T-helper 2 cell treated with Interferon-gamma antibody and Interleukin-4, amounts not matched to agents 100 ng/mL and 5 ng/mL, for 36 hours (primary cell): ENCODE results near the gene MOK. TPM values are rescaled to one million over a fixed set of nuclear protein-coding genes. Genes with fewer than 3 reads are reported as not detected.

Experiments used
- intact Hi-C: fragments of 100-400 bp; cut with micrococcal nuclease; formaldehyde crosslinking; loops from one replicate; pipeline ENCODE4 v1.15.1; 2023
- total RNA-seq: library from RNA; stranded (reverse); gene quantifications from 2 replicates; pipeline ENCODE4 v1.2.3, GENCODE V29; 2022

MOK gene
- total RNA-seq, 1 donor from 2014 or later: 3.8 TPM

DNA sequence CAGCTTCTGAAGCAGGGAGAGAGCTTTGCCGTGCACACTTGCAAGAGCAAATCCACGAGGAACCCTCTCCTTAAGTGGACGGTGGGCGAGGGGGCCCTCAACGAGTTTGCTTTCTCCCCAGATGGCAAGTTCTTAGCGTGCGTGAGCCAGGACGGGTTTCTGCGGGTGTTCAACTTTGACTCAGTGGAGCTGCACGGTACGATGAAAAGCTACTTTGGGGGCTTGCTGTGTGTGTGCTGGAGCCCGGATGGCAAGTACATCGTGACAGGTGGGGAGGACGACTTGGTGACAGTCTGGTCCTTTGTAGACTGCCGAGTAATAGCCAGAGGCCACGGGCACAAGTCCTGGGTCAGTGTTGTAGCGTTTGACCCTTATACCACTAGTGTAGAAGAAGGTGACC lies 96.2 kb downstream of the MOK start:
- intact Hi-C loops: no loop called here

DNA sequence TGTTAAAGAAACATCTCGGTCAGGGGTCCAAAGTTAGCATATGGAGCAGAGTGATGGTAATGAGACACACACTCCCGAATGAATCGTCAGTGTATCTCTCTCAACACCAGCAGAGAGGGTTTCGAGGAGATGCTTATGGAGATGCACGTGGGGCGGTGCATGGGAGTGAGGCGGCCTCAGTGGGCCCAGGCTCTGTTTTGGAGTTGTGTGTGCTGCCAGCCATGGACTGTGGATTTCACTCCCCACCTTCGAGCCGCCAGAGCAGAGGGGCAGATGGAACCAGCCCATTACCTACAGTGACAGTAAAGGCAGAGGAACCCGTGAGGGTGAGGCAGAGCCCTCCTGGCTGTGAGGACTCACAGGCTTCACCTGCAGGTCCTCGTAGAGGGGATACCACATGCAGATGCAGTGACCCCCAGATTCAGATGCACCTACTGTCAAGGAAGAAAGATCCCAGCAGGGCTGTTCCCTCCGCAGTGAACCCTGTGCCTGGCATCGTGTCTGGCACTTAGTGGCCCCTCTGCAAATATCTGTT lies 97.1 kb downstream of the MOK start:
- intact Hi-C loops: no loop called here

DNA sequence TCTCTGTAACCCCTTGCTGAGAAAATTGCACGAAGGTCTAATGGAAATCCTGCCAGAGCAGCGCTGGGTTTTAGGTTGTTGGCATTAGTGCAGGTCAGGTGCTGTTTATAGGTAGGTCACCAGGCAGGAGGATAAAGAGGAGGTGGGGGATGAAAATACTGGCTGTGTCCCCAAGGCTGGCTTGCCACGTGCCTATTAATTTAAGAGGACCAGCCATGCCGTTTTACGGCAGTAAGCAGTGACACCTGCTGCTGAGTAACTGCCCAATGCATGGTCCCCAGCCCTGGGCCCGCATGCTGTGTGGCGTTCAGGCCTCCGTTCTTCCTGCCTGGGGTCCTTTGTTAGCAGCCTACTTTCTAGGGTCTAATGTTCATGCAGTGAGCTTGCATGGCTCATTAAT lies 98.0 kb downstream of the MOK start:
- intact Hi-C loops: no loop called here

DNA sequence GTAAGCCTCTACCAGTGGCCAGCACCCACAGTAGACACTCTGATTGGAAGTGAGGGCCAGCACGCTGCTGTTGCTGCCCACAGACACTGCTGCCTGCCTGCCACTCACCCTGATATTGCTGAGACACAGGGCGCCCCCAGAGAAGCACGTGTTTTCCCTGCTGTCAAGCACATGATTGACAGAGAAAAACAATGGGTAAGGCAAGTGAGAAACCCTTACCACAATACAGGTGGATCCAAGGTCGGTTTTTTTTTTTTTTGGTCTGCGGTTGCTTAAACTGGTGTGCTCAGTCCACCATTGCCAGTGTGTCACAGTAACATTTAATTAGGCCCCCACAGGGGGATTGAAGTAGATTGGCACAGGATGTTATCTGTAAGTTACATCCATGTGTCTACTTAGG lies 99.4 kb downstream of the MOK start:
- intact Hi-C loops: no loop called here

DNA sequence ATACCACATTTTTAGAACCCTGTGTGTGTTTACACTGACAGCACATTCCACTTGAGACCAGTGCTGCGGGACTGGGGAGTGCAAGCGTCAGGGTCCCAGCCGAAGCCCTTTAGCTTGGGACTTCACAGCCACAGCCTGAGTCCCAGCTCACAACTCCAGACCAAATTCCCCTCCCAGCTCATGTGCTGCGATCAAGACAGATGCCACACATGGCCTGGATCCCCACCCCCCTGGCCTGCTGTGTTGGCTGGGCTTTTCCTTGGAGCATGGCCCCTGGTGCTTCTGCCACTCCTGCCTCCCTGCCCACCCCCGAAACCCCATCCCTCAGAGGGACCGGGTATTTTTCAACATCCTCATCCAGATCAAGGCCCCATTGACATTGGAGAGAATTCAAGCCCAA lies 101.6 kb downstream of the MOK start:
- intact Hi-C loops: no loop called here

DNA sequence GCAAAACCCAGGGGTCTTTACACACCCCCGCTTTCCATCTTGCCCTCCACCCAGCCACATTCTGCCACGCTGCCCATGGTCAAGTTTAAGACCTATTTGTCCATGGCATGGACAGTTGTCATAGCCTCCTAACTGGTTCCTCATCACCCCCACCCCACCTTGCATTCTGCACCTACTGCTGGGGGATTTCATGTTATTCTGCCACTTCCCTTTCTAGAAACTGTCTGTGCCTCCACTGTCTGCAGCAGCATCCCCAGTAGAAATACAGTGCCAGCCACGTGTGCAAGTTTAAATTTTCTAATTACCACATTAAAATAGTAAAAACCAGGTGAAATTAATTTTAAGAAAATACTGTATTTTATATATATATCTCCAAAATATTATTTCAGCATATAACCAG lies 102.0 kb downstream of the MOK start:
- intact Hi-C loops: no loop called here

DNA sequence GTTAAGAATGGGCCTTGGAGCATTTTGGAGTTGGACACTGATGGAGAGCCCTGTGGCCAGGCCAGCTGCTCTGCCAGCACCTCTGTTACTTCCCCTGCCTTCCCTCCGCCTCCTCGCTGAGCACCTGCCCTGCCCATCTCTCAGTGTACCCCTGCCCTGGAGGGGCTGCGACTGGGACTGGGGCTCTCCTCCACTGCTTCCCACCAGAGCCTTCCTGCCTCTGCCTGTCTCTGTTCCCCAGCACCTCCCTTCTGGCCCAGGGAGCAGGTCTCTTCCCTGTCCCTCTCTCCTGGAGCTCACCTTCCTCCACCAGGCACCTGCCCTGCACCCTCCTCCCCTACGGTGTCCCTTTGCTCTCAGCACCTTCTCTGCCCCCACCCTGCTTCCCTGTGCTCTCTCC lies 103.2 kb downstream of the MOK start:
- intact Hi-C loops: no loop called here

DNA sequence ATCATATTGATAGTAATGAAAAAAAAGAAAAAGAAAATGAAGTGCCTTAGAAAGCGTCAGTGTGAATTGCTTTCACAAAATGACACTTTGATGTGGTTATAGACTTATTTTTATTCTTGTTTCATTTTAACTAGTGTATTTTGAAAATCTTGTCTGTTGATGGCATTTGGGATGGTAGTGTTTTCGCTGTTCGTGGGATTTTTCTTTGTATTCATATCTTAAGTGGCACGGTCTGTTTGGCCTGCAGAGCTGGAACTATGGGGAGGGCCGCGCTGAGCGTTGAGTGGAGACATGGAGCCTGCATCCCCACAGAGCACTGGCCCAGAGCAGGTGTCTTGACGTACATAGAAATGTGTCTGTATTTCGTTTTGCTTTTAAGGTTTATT lies 103.6 kb downstream of the MOK start:
- intact Hi-C loops: no loop called here

DNA sequence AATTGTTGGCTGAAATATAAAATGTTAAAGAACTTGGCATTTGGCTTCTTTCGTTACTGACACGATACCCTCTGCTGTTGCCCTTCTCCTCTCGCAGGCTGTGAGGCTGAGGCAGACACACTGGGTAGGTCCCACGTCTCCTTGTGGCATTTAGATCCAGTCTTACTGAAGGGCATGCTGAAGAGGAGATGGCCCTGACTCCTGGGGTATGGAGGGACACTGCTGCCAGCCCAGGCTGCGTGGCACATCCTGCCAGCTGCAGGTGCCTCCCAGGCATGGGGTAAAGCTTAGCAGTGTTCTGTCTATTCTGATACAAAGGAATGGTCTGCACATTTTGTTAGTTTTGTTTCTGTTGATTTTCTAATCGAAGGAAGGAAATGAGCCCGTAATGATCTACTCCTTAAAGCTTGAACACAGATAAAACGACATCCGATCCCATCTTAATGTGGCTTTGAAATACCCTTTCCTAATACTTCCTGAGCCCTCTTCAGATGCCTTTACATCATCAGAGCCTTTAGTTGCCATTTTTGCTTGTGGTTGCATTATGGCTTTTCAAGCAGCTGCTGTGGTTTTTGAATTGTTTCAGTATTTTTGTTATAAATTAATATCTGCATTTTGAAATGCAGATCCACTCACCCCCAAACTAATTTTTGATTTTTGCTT lies 104.1 kb downstream of the MOK start:
- intact Hi-C loops: no loop called here

DNA sequence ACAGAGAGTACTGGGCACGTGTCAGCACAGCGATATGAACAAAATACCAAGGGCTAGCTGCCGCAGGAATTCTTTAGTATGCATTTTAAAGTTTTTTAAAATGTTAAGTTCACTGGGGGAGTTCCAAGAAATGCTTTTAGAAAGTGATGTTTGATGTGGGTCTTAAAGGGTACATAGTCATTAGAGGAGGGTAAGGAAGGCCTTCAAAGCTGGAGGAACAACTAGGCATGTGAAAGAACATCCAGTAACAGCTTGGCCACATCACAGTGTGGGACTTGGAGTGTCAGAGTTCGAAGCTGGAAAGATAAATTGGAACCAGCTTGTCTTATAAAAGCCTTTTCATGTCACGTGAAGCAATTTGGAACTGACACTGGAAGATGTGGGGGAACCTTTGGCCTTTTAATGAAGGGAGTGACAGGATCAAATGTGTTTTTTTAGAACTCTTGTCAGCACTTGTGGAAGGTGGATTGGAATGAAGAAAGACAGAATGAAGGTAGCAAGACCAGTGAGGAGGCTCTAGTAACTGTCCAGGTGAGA lies 107.6 kb downstream of the MOK start:
- intact Hi-C loops: no loop called here

DNA sequence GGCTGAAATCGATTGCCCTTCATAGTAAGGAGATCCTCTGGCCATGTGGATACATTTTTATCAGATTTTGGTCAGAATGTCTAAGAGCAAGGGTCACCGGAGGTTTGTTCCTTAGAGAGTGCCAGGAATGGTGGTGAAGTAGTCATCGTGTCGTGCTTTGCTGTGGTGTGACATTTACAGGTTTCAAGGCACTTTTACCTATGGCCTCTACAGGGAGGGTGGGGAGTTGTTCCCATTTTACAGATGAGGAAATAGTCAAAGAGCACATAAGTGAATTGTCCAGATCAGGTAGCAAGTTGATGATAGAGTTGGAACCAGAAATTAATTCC lies 108.1 kb downstream of the MOK start:
- intact Hi-C loops: no loop called here

DNA sequence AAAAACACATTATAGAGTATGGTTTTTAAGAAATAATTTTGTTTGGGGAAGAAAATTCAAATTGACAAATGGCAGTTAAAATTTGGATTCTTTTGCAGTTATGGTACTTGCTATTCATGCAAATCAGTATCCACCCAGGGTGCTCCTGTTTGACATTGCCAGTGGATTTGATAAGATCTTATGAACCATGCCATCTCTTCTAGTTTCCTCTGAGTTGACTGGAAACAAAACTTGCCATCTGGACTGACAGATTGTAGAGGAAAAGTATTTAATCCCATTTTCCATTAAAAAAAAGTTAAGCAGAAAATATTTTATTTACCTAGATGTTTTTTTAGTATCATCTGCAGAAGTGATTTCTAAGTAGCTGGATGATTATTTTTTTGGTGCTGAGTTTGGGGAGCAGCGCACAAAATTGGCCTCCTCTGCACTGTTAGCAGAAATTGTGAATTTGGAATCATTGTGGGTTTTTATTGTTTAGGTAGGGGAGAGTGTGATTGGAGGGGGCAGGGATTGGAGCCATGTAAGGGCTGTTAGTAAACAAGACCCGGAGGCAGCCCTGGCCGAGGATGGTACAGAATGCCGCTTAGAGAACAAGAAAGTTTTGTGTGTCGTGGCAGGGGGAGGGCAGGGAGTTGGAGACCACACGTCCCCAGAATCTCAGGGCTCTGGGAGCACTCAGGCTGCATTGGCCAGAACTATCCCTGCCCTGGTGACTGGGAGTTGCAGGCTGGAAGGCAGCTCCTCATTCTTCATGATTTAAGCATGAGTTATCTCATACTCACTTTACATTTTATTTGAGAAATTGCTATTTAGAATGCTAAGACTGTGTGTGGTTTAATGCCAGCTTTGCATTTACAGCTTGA lies 108.7 kb downstream of the MOK start:
- intact Hi-C loops: no loop called here

DNA sequence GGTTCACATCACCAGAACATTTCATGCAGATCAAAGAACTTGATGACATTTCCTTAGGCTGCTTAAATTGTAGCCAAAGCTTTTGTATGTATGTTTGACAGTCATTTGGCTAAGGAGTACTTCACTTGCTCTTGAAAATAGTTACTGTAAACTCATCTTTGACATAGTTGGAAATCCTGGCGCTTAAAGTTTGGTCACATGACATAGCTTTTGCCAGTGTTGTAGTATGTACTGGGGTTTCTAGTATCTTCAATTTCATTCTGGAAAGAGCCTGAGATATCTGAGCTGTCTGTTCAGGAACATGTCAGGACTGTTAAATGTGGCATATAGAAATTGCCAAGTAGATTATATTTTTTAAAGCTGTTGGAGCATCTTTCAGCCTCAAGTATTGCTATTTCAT lies 109.5 kb downstream of the MOK start:
- intact Hi-C loops: no loop called here

DNA sequence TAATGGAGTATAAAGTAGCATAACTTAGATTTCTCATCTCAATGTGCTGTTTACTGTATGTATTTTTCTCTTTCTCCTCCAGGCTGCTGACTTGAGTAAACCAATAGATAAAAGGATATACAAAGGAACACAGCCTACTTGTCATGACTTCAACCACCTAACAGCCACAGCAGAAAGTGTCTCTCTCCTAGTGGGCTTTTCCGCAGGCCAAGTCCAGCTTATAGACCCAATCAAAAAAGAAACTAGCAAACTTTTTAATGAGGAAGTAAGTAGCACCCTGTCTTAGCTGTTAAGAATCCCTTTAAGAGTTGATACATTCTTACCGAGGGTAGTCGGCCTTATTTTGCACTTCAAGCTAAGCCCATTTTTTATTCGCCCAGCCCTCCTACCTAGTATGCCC lies 110.1 kb downstream of the MOK start:
- intact Hi-C loops: no loop called here

DNA sequence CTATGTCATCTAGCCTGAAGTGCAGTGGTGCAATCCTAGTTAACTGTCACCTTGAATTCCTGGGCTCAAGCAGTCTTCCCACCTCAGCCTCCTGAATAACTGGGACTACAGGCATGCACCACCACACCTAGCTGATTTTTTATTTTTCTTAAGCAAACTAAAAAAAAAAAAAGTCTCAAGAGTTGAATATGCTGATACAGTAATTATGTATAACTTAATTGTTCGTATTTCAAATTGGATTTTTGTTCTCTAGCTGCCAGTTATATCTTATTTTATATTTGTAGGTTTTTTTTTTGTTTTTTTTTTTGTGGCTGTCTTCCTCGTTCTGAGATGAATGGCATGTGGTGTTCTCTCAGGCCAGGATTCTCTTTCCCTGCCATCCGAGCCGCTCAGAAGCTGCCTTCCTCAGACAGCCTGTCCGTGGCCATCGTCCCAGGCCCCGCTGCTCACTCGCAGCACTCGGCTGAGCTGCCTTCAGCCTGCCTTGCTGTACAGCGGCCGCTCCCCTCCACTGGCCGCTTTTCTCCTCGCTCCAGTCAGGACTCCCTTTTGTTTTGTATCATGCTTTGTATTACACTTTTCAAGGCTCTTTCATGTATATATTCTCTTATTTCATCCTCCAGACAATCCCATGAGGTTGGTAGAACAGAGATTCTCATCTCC lies 112.0 kb downstream of the MOK start:
- intact Hi-C loops: no loop called here

DNA sequence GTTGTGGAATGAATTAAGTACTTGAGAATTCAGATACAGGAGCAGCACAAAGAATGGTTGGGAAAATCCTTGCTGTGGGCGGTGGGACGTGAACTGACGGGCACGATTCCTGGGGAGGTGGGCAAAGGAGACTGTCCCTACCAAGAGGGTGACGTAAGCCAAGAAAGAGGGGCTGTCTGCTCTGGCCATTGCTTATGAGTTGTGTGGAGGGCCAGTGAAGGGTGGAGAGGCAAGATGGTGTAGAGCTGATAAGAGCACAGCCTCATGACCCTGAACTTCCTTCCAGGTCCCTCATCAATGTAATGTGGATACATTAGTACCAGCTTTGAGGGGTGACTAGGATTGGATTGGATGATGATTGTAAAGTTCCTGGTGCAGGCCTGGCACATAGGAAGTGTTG lies 115.1 kb downstream of the MOK start:
- intact Hi-C loops: no loop called here

DNA sequence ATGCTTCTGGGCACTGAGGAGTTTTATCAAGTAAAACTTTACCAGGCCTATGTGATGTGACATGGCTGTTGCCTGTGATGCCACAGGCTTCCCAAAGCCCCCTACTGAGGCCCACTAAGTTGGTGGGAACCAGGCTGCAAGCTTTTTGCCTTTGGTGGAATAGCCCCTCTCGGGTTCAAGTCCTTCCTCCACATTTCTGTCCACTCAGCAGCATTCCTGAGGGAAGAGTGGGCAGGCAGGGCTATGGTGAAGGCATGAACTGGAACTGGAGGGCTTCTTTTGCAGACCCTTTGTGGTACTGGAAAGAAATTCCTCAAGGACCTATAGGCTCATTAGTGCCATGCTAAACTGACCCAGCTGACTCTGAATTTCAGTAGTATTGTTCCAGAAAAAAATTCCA lies 116.8 kb downstream of the MOK start:
- intact Hi-C loops: no loop called here

DNA sequence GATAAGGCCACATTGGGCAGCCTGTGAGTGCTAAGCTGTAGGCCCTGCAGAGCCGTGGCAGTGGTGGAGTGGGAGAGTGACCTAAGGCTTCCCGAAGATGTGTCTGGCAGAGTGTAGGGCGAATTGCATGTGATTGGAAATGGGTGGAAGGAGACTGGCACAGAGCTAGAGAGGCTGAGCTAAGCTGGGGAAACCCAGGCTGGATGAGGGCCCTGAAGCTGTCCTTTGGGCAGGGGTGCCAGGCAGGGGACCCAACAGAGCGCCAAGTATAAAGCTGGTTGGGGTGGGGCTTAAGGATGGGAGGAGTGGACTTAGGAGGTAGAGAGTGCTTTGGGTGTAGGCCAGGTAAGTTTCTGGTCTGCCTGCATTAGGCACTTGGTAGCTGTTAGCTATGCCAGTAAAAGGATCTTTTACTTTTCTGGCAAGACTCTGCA lies 117.4 kb downstream of the MOK start:
- intact Hi-C loops: no loop called here

DNA sequence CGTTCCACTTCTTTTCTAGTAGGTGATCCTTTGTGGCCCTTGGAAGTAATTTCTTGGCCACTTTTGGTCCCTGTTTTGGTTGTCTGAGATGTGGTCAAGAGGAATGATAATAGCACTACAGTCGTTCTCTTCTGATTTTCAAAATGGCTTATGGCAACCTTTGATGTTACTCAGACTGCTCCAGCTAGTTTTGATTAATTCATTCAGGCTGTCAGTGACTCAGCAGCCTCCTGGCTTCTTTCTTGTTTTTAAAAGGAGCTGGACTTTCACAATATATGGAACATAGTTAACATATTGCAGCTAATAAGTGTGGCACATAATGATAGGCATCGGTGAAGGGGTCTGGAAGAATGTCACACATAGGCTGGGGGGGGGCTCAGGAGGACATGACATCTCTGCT lies 117.9 kb downstream of the MOK start:
- intact Hi-C loops: no loop called here

DNA sequence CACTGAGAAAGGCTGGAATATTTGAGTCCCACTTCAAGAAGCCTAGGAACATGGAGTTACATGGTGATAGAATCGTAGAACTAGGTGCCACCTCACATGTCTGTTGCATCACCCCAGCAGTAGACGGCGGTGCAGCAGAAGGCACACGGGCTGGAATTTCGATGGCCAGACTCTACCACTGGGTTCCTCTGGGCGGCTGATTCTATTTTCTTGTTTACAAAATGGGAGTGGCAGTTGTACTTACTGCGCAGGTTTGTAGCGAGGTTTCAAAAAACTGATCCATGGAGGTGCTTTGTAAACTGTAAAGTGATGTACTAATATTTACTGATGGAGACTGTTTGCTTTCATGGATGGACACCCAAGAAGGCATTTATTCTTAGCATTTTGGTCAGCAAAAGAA lies 119.6 kb downstream of the MOK start:
- intact Hi-C loops: no loop called here

DNA sequence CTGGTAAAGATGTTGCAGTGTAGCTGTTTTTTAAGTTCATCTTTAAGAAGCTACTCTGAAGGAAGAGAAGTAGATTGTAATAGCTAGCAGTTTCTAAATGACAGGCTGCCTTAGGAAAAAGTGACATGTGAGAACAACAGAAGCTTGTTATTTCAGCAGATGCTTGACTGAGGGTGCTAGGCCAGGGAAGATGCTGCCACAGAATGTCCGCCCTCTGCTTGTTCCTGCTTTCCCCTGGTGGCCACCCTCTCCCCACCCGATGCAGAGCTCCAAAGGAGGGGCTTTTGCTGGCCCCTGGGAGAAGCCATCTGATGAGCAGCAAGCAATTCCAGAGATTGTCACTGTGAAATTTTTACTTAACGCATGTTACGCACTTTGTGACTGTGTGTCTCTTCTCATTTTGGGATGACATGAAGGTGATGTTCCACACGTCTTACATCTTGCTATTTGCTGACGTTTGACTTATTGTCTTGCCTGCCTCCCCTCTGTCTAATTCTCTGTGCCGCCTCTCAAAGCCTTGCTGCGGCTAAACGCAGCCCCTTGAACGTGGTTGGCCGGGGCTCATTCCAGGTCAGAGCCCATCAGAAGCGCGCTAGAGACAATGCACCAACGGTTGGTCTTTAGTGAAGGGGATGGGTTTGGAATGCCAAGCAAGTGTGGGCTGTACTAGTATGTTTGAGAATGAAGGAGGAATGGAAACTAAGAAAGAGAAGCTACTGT lies 120.5 kb downstream of the MOK start:
- intact Hi-C loops: no loop called here
